ENCODE measurements around the gene MAST3.
A peak's percentile ranks its signal among the peaks of the same experiment; 100 is the strongest.

MAST3 gene

DNA sequence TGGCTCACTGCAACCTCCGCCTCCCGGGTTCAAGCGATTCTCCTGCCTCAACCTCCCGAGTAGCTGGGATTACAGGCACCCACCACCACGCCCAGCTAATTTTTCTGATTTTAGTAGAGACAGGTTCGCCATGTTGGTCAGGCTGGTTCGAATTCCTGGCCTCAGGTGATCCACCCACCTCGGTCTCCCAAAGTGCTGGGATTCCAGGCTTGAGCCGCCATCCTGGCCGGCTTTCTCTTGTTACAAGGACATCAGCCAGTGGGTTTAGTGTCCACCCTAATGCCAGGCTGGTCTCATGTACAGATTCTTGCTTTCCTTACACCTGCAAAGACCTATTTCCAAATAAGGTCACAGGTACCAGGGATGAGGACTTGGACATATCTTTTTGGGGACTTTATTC lies 62.2 kb downstream of the MAST3 start:
- no peak for DNase-seq (ENCODE audit: extremely low read depth, insufficient read length)
- H3K27me3 ChIP-seq (replicated peaks; ENCODE audit: control insufficient read depth, insufficient read depth, low read length) = no peaks in the 10 kb centered on the region
- no peak overlapping the region for H3K4me3 ChIP-seq (replicated peaks; ENCODE audit: low read depth, low read length)
- peaks cover 12% of the 10 kb centered on the region for H3K36me3 ChIP-seq (ENCODE audit: control insufficient read depth, insufficient read depth, low read length)
- TF ChIP-seq, protein P1, sequence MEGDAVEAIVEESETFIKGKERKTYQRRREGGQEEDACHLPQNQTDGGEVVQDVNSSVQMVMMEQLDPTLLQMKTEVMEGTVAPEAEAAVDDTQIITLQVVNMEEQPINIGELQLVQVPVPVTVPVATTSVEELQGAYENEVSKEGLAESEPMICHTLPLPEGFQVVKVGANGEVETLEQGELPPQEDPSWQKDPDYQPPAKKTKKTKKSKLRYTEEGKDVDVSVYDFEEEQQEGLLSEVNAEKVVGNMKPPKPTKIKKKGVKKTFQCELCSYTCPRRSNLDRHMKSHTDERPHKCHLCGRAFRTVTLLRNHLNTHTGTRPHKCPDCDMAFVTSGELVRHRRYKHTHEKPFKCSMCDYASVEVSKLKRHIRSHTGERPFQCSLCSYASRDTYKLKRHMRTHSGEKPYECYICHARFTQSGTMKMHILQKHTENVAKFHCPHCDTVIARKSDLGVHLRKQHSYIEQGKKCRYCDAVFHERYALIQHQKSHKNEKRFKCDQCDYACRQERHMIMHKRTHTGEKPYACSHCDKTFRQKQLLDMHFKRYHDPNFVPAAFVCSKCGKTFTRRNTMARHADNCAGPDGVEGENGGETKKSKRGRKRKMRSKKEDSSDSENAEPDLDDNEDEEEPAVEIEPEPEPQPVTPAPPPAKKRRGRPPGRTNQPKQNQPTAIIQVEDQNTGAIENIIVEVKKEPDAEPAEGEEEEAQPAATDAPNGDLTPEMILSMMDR (IDR thresholded peaks at IDR 0.05; ENCODE audit: insufficient read depth, low read length, poor library complexity, severe bottlenecking) = no peak

DNA sequence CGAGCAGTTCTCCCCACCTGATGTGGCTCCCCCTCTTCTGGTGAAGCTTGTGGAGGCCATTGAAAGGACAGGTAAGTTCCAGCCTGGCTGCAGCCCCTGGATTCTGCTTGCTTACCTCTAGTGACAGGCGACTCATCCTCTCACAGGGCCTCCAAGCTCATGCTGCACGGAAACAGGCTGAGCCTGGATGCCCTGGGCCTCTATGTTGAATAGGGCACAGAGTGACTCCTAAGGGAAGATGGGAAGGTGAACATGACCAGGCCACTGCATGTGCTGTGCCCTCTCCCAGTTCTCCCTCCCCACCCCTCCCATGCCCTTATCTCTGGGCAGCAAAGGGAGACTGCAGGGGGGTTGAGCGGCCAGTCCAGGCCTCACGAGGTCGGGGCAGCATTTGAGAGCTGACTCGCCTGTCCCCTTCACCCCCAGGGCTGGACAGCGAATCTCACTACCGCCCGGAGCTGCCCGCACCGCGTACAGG lies 63.0 kb downstream of the MAST3 start:
- TF ChIP-seq, protein P1 (IDR thresholded peaks at IDR 0.05; ENCODE audit: insufficient read depth, low read length, poor library complexity, severe bottlenecking) = no peak
- Histone ChIP-seq H3K27me3 (replicated peaks; ENCODE audit: control insufficient read depth, insufficient read depth, low read length) (no peaks in the 10 kb centered on the region), H3K36me3 (ENCODE audit: control insufficient read depth, insufficient read depth, low read length) (peaks cover 14% of the 10 kb centered on the region), H3K4me3 (replicated peaks; ENCODE audit: low read depth, low read length) (peak overlapping the region; percentile 53)
- DNase-seq (ENCODE audit: extremely low read depth, insufficient read length) = no peak

DNA sequence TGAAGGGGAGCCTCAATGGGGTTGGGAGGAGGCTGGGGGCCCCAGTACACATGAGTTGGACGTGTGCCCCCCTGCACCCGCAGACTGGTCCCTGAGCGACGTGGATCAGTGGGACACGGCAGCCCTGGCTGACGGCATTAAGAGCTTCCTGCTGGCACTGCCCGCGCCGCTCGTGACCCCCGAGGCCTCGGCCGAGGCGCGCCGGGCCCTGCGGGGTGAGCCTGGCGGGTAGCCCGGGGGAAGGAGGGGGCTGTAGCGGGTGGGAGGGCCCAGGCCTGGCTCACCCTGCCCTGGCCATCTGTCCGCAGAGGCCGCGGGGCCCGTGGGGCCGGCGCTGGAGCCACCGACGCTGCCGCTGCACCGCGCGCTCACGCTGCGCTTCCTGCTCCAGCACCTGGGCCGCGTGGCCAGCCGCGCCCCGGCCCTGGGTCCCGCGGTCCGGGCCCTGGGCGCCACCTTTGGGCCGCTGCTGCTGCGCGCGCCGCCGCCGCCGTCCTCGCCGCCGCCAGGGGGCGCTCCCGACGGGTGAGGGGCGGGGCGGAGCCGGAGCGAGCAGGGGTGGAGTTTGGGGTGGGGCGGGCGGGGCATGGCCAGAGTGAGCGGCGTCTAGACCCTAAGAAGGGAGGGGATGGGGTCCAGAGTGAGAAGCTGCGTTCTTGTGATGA lies 63.5 kb downstream of the MAST3 start:
- H3K36me3 ChIP-seq (ENCODE audit: control insufficient read depth, insufficient read depth, low read length) = peaks cover 16% of the 10 kb centered on the region

DNA sequence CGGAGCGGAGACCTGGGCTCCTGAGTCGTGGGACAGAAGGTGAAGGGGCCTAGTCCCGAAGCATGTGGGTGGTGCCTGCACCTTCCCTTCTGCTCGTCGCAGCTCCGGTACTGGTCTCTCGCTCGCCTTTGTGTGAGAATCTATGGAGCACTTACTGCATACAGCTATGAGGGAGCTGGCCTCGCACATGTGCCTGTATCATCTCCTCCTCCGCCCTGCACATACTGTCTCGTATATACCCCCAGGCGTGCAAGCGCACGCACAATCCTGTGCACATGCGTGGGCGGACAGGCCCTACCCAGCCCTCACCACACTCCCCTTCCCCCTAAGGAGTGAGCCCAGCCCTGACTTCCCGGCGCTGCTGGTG lies 64.0 kb downstream of the MAST3 start:
- H3K36me3 ChIP-seq (ENCODE audit: control insufficient read depth, insufficient read depth, low read length) = peaks cover 18% of the 10 kb centered on the region
- TF ChIP-seq, protein P1 (IDR thresholded peaks at IDR 0.05; ENCODE audit: insufficient read depth, low read length, poor library complexity, severe bottlenecking) = no peak
- no peak overlapping the region for H3K4me3 ChIP-seq (replicated peaks; ENCODE audit: low read depth, low read length)
- no peaks in the 10 kb centered on the region for H3K27me3 ChIP-seq (replicated peaks; ENCODE audit: control insufficient read depth, insufficient read depth, low read length)
- no peak for DNase-seq (ENCODE audit: extremely low read depth, insufficient read length)

More for the DNA sequence above, 63.5 kb downstream of the MAST3 start:
- no peaks in the 10 kb centered on the region for H3K27me3 ChIP-seq (replicated peaks; ENCODE audit: control insufficient read depth, insufficient read depth, low read length)
- TF ChIP-seq, protein P1 (IDR thresholded peaks at IDR 0.05; ENCODE audit: insufficient read depth, low read length, poor library complexity, severe bottlenecking) = peak; percentile 37
- peak overlapping the region; percentile 53 for H3K4me3 ChIP-seq (replicated peaks; ENCODE audit: low read depth, low read length)
- DNase-seq (ENCODE audit: extremely low read depth, insufficient read length) = peak; percentile 82

DNA sequence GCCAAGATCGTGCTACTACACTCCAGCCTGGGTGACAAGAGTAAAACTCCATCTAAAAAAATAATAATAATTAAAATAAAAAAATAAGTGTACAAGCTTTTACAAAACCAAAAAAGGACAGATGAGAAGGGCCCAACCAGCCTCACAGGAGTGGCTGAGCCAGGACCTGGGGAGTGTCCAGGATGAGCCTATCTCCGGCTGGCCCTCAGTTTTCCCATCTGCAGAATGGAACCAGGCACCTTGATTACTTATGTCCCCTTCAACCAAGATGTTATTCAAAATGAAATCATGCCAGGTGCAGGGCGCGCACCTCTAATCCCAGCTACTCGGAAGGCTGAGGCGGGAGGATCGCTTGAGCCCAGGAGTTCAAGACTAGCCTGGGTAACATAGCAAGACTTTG lies 66.5 kb downstream of the MAST3 start:
- Histone ChIP-seq H3K36me3 (ENCODE audit: control insufficient read depth, insufficient read depth, low read length) (peaks cover 17% of the 10 kb centered on the region), H3K4me3 (replicated peaks; ENCODE audit: low read depth, low read length) (no peak overlapping the region), H3K27me3 (replicated peaks; ENCODE audit: control insufficient read depth, insufficient read depth, low read length) (no peaks in the 10 kb centered on the region)
- DNase-seq (ENCODE audit: extremely low read depth, insufficient read length) = no peak
- TF ChIP-seq, protein P1 (IDR thresholded peaks at IDR 0.05; ENCODE audit: insufficient read depth, low read length, poor library complexity, severe bottlenecking) = no peak
